H7 (cell line): ENCODE data around the gene TEX14. TPM values are rescaled to one million over a fixed set of nuclear protein-coding genes. Genes with fewer than 3 reads are reported as not detected.

Experiments used
- DNase-seq: peaks from one replicate; pipeline ENCODE4 v3.0.0; 2012
- H3K27me3 ChIP-seq: 2 replicates; pipeline ENCODE4 v1.6.0; 2011; ENCODE audit warnings: mild to moderate bottlenecking, low read length; ENCODE audit not compliant: control insufficient read depth, insufficient read depth
- H3K36me3 ChIP-seq: replicated peaks from 2 replicates; pipeline ENCODE4 v1.5.1; 2011; ENCODE audit warnings: low read length; ENCODE audit not compliant: control insufficient read depth, insufficient read depth
- H3K4me3 ChIP-seq: 2 replicates; pipeline ENCODE4 v1.5.1; 2011; ENCODE audit warnings: low read depth, mild to moderate bottlenecking, control low read depth, low read length, moderate library complexity; ENCODE audit not compliant: insufficient read depth
- total RNA-seq: library from RNA; depleted of rRNA; stranded (reverse); fragments of >200 nt; shearing (Covaris generic); gene quantifications from 2 replicates; pipeline ENCODE4 v1.2.3, GENCODE V29; 2014

Gene TEX14
- total RNA-seq, 1 experiment from 2014 or later, result 0.80 TPM

DNA sequence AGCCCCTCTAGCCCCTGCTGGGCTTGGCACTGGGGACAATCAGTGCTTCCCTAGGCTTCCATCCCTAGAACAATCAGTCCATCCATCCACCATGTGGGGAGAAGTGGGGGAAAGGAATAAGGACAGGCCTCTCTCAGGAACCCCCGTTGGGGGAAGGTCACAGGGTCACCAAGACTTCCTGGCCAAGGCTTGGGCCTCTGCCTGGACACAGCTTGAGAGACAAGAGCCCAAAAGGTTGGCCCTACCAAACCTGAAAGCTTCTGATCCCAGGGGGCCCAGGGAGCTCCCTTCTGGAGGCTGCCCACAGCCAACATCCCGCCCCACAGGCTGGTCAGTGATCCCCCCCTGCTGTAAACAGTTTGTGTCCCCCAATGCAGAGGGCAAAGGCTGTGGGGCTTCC, 161.2 kb downstream of the TEX14 start:
- Histone ChIP-seq H3K36me3 (no peaks in the 10 kb centered on the region), H3K4me3 (no peak overlapping the region), H3K27me3 (peaks cover 11% of the 10 kb centered on the region)
- no peak for DNase-seq

DNA sequence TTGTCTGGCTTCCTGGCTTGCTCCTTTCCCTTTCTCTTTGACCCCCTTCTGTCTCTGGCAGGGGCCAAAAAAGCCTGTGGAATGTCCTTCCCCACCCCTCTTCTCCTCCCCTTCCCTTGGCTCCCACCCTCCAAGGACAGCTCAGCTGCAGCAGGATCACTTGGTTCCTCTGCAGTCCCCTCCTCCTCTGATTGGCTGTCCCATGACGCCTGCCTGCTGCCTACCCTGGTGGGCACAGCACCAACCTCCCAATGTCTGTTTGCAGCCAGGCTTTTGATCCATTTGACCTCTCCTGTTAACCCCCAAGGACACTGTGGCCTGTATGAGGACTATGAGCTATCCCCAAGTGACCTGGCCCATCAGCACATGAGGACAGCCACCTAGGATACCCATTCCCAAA, 162.6 kb downstream of the TEX14 start:
- H3K27me3 ChIP-seq, result peaks cover 11% of the 10 kb centered on the region
- DNase-seq, result no peak
- H3K36me3 ChIP-seq, result no peaks in the 10 kb centered on the region
- no peak overlapping the region for H3K4me3 ChIP-seq

DNA sequence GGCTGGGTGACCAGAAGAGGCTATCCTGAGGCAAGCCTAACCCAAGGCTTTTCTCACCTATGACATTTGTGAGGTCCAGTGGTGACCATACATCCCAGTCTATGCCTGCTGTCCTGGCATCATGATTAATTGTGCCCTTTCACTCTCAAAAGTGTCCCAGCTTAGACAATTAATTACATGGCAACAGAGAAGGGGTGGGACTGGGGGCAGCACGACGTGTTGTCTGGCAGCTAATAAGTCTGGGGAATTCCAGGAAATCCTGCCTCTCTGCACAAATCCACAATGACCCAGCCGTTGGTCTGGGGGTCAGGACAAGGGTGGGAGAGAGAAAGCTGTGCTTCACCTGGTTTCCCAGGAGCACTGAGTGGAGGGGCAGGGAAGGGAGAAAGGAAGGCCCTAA, 163.4 kb downstream of the TEX14 start:
- Histone ChIP-seq H3K4me3 (no peak overlapping the region), H3K36me3 (no peaks in the 10 kb centered on the region), H3K27me3 (peaks cover 11% of the 10 kb centered on the region)
- no peak for DNase-seq

DNA sequence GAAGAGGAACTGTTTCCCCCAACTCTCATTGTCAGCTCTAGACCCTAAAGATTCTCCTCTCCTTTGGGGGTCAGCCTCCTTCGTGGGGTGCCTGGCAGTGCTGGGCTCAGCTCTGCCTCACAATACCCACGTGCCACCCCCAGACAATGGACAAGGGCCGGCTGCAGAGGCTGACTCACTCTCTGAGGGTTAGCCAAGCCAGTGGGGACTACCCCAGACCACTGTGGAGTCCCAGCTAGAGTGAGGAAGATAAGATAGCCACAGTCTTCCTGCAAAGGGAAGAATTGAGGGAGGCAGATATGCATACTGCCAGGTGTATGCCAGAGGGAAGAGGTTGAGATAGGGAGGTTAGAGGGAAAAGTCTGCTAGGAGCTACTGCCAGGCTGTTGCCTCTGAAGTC, 163.9 kb downstream of the TEX14 start:
- Histone ChIP-seq H3K4me3 (no peak overlapping the region), H3K27me3 (peaks cover 10% of the 10 kb centered on the region), H3K36me3 (no peaks in the 10 kb centered on the region)
- DNase-seq, result no peak

DNA sequence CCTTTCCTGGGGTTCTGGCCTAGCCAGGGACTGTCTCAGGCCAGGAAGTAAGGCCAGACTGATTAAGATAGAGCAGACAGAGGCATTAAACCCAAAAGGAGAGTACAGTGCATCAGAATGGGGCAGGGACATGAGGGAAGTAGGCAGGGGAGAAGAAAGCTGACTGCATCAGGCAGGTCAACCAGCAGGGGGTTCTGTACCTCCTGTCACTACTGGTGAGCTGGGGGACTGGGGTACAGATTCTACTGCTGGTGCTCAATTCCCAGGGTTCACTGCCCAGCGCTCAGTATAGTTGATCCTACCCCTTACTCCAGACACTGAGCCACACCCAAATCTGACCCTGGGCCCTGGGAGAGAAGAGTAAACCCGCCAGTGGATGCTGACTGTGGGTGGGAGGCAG, 164.5 kb downstream of the TEX14 start:
- Histone ChIP-seq H3K4me3 (no peak overlapping the region), H3K36me3 (no peaks in the 10 kb centered on the region), H3K27me3 (peaks cover 7% of the 10 kb centered on the region; the same call in 1 of the 2 replicates)
- no peak for DNase-seq

DNA sequence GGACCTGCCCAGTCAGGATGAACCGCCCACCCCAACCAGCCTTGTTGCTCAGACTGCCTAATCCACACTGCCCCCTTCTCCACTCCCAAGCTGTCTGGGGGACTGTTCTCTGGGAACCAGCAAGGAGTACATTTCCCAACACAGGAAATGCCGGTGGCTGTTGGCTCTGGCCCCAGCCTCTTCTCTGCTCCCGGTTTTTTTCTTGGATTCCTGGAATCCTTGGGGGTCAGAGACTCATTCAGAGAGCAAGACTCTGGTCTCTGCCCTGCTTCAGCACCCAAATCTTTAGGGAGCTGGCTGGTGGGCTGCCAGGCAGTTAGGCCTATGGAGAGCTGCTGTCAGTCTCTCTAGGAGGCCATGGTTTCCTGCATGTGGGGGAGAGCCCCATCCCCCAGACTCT, 166.6 kb downstream of the TEX14 start:
- H3K4me3 ChIP-seq, result no peak overlapping the region
- no peaks in the 10 kb centered on the region; the same call in 1 of the 2 replicates for H3K27me3 ChIP-seq
- no peaks in the 10 kb centered on the region for H3K36me3 ChIP-seq
- DNase-seq, result no peak

DNA sequence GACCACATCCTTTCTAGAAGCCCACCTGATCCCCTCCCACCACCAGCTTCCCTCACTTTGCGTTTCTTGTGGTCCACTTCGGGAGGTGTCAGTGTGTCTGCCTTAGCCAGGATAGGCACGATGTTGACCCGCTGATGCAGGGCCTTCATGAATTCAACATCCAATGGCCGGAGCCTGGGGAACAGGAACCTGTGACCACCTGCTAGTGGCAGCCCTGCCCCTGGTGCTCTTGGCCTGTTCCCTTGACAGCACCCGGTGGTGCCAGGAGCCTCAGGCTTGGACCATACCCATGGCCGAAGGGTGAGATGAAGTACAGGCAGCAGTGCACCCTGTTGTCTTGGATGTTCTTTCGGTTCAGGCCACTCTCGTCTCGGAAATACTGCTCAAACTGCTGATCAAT, 170.2 kb downstream of the TEX14 start:
- no peak overlapping the region for H3K4me3 ChIP-seq
- no peaks in the 10 kb centered on the region for H3K36me3 ChIP-seq
- no peak for DNase-seq
- H3K27me3 ChIP-seq, result no peaks in the 10 kb centered on the region

DNA sequence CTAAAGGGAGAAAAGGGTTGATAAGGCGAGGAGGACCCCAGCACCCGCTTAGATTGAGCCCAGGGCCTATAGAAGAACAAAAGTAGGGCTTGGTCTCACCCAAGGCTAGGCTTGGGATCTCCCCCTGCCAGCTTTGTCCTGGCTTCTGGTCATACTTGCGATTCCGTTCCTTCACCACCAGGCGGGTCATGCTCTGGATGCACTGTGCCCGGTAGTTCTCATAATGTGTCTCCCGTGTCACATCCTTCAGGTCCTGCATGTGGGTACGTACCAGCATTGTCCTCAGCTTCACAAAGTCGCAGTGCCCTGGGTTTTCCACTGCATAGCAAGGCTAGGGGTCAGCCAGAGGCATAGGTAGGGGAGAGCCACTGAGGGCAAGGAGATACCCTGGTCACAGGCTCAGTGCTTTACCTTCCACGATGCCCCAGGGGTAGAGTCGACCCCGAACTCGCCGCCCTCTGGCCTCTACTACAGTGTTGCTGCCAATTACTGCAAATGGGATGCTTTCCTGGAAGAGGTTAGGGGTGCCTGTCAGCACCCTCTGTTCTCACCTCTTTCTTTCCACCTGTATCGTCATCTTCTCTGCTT, 170.9 kb downstream of the TEX14 start:
- no peaks in the 10 kb centered on the region for H3K27me3 ChIP-seq
- H3K4me3 ChIP-seq, result no peak overlapping the region
- no peaks in the 10 kb centered on the region for H3K36me3 ChIP-seq
- peak; percentile 78 for DNase-seq

DNA sequence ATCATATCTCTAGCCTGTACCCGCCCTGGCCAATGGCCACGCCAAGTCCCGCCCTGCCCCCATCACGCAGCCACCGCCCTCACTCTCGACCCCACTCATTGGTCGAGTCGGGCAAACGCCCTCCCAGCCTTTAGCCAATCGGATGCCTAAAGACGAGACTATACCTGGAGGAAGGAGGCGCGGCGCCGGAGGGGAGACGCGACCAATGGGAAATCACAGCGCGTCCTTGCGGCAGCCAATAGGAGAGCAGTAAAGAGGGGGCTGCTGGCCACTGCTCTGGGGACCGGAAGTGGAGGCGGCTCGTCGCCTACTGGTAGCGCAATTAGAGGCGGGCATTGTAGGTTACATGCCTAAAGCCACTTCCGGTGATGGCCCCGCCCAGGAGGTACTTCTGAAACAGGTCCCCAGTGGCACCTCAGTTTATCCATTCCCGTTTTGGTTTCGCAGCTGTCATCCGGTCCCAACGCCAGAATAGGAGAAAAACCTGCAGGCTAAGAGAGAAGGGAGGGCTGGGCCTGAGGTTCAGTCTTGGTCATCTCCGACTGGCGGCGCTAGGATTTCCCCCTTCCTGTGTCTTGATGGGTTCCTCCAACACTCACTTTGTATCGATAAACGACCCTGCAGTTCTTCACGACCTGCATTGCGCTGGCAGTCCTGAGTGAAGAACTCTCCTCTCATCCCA, 173.8 kb downstream of the TEX14 start:
- DNase-seq, result peak; percentile 98
- H3K4me3 ChIP-seq, result peak overlapping the region; percentile 76
- no peaks in the 10 kb centered on the region for H3K36me3 ChIP-seq
- no peaks in the 10 kb centered on the region for H3K27me3 ChIP-seq

DNA sequence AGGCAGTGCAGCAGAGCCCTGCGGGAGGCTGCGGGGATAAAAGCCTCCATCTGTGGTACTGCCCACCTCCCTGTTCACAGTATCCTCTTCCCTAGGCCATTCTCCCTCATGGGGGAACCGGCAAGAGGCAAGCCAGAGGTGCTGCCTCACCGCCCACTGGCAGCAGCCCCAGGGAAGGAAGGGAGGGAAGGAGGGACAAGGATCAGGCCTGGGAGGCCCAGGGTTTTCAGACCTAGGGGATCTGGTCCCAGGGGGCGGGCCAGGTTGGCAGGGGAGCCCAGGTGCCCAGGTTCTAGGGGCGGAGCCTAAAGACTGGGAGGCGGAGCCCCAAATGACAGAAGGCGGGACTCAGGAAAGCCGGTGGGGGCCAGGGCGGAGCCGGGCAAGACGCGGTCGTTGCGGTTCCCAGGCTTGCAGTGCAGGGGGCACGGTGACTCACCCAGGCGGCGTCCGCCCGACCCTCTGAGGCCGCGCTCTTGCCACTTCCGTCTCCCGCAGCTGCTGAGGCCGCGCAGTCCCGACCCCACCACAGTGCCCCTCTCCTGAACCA, 174.4 kb downstream of the TEX14 start:
- Histone ChIP-seq H3K36me3 (peaks cover 2% of the 10 kb centered on the region), H3K4me3 (peak overlapping the region; percentile 76), H3K27me3 (no peaks in the 10 kb centered on the region)
- DNase-seq, result no peak

DNA sequence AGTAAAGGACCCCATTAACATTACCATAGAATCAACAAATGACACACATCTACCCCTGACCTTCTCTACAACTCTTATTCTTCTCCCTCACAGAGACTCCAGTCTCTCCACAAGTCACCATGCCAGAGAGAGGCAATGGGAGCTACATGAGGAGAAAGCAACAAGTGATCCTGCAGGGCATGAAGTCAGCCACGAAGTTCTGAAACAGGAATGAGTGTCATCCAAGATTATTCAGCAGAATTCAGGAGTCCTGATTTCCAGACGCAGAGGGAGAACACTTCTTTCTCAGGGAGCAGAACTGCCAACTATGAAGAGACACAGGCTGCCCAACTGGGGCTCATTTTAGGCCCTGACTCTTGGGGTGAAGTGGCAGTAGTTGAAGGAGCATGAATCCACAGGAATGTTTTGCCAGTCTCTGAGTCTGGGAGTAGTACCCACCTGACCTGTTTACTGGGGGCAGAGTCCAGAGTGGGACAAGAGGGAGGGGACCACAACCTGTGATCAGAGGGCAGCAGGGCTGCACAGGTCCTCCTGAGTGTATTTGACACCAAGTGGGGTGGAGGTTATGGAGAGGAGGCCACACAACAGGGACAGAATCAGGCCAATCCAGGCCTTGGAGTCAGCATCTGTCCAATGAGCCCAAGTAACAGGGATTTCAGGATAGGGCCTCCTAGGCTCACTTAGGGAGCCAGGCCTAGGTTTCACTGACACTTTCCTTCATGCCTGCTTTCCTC, 175.0 kb downstream of the TEX14 start:
- no peaks in the 10 kb centered on the region for H3K27me3 ChIP-seq
- H3K4me3 ChIP-seq, result peak overlapping the region; percentile 76
- H3K36me3 ChIP-seq, result peaks cover 3% of the 10 kb centered on the region
- no peak for DNase-seq

DNA sequence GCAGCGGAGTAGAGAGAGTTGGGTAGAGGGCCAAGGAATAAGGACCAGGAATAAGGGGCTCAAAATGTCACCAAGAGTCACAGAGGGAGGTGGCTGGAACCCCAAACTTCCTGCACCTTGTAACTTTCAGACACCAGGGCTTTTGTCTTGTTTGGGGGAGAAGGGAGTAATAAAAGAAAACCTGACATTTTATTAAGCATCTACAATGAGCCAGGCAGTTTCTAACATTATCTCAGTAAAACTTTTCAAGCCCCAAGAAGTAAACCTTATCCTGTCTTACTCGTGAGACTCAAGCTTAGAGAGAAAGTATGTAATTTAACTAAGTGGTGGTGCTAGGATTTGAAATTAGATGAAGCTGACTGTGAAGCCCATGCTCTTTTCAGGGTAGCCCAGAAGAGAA, 176.6 kb downstream of the TEX14 start:
- no peaks in the 10 kb centered on the region for H3K27me3 ChIP-seq
- H3K4me3 ChIP-seq, result peak overlapping the region; percentile 65
- H3K36me3 ChIP-seq, result peaks cover 16% of the 10 kb centered on the region
- DNase-seq, result no peak

DNA sequence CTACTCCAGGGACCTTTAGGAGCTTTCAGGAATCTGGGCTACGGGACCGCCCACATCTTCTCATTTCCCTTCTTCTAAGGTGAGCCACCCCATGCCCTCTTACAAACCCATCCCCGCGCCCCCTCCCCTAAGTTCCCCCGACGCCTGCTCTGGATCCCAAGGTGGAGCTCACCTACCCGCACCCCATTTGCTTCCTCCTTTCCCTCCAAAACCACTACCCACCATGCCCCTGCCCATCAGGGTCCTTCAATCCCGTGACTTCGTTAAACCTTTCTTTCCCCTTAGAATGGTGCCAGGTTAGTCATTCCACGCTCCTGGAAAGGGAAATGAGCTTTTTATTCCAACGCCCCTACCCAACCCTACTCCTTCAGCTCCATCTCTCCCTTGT, 177.1 kb downstream of the TEX14 start:
- H3K36me3 ChIP-seq, result peaks cover 21% of the 10 kb centered on the region
- peak overlapping the region; percentile 65 for H3K4me3 ChIP-seq
- no peaks in the 10 kb centered on the region for H3K27me3 ChIP-seq
- no peak for DNase-seq

DNA sequence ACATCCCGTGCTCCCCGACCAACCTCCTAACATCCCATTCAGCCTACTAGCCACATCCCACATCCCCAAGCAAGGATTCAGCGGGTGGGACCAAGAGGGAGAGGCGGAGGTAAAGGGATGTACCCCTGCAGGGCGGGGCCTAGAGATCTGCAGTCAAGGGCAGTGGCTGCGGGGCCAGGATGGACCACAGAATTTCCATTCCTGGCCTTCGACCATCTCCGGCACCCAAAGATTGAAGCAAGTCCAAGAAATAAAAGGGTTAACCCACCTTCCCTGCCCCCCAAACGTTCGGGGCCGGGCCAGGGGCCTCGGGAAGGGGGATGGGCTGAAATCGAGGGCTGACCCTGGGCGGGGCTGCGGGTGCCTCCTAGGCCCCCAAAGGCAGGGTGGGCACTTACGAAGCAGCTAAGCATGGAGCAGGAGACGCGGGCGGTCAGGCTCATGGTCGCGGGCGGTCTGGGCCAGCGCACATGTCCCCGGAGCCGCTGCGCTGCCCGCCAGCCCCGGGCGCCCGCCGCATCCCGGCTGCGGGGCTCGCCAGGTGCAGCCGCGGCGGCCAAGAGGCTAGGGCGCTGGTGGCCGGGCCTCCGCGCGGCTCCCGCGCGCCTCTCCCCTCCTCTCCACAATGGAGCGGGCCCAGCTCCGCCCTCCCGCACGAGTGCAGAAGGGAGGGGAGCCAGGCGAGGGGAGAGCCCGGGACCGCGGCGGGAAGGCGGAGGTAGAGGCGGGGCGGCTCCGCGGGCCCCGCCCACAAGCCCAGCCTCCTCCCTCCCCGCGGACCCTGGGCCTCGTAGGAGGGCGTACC, 177.7 kb downstream of the TEX14 start, which contains the start of gene MTMR4:
Gene MTMR4, minus strand, starts transcription at position 674 of the 805 bp plus-strand sequence. Its CDS starts 231 bp downstream, at position 443.
- DNase-seq, result peak; percentile 98
- H3K36me3 ChIP-seq, result peaks cover 22% of the 10 kb centered on the region
- H3K27me3 ChIP-seq, result no peaks in the 10 kb centered on the region
- peak within 1 kb of the TSS; percentile 65 for H3K4me3 ChIP-seq
